Uterus (tissue), 2 donors: Measurements from ENCODE around the gene CELF2.

Experiments used
- POLR2A ChIP-seq, 2 donors: fragments of 450-650 bp; IDR thresholded peaks; one replicate each; pipeline ENCODE4 v1.6.1; 2016; ENCODE audit warnings: antibody characterized with exemption in 2 of 2, mild to moderate bottlenecking in 1 of 2, moderate library complexity in 1 of 2
- TF ChIP-seq, protein P1 (sequence below), 4 experiments: fragments of 200-600 bp in 2 of 4; fragments of 450-650 bp in 2 of 4; sonication (generic) in 2 of 4; IDR thresholded peaks; one replicate each; pipeline ENCODE4 v1.5.1; 2016 to 2019; ENCODE audit warnings: antibody characterized with exemption in 4 of 4, mild to moderate bottlenecking in 2 of 4, moderate library complexity in 1 of 4

DNA sequence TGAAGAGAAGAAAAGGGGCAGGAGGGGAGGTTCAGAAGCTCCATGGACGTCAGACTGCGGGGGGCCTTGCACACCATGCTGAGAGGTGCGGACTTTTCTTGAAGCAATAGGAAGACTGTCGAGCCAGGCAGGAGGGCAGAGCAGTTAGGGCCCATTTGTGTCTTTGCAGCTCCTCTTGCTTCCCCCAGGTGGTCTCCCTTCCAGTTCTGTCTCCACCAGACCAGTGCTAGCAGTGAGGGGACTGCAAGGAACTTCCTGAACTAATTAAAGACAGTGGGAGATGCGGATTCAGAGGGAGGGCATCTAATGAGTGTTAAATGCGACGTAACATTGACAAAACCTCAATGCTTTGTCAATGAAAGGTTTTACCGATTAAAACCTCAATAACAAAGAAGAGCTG lies 368.4 kb downstream of the CELF2 start:
- TF ChIP-seq, protein P1, sequence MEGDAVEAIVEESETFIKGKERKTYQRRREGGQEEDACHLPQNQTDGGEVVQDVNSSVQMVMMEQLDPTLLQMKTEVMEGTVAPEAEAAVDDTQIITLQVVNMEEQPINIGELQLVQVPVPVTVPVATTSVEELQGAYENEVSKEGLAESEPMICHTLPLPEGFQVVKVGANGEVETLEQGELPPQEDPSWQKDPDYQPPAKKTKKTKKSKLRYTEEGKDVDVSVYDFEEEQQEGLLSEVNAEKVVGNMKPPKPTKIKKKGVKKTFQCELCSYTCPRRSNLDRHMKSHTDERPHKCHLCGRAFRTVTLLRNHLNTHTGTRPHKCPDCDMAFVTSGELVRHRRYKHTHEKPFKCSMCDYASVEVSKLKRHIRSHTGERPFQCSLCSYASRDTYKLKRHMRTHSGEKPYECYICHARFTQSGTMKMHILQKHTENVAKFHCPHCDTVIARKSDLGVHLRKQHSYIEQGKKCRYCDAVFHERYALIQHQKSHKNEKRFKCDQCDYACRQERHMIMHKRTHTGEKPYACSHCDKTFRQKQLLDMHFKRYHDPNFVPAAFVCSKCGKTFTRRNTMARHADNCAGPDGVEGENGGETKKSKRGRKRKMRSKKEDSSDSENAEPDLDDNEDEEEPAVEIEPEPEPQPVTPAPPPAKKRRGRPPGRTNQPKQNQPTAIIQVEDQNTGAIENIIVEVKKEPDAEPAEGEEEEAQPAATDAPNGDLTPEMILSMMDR (IDR thresholded peaks at IDR 0.05): no peak
- no peak for TF ChIP-seq POLR2A (IDR thresholded peaks at IDR 0.05)
